ENCODE data around the gene C10orf67.
"Not testable (repeated sequence)": the region's sequence is repeated elsewhere in the genome, so short reads cannot be mapped to it uniquely, and the experiment has no call there.

C10orf67 gene

DNA sequence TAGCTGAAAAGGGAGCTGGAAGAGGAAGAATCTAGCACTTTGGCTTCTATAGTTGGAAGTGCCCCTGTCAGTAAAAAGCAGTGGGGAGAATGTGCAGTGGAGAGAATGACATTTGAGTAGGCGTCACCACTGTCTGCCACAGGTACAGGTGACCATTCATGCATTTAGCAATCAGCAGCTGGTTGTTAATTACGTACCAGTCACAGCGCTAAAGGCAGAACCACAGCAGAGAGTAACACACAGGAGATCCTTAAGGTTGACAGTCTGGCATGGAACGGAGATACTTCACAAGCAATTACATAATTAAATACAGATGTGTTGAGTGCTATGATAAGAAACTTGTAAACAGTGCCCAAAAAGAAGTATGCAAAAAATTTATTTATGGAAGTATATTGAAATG is 24.8 kb downstream of the C10orf67 start:
- no peak for DNase-seq

DNA sequence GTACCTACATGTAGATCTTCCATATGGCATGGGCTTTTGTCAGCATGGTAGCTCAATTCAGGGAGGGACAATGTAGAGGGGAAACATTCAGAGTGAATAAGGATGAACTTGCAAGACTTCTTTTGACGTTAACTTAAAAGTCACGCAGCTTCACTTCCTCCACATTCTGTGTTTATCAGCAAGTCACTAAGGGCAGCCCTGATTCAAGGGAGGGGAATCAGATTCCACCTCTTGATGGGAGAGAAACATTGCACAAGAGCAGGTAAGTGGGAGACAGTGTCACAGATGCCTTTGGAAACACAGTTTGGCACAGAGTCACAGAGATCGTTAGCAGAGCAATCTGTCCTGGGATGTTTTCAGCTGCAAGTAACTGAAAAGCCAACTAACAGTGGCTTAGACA is 26.2 kb downstream of the C10orf67 start:
- DNase-seq, result no peak

DNA sequence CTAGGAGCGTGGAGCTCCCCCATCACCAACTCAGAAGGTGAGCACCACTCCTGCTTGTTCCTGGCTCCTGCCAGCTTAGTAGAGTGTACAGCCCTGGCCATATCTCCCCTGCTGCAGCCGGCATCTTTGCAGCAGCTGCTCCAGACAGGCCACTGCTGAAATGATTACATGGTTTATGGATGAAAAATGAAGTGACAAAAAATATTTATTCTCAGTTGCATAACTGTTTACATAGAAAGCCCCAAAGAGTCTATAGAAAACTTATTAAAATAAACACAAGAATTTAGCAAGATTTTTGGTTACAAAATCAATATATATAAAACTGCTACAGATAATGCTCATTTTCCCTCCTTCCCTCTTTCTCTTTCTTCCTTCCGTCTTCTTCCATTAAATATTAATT is 27.2 kb downstream of the C10orf67 start:
- no peak for DNase-seq

DNA sequence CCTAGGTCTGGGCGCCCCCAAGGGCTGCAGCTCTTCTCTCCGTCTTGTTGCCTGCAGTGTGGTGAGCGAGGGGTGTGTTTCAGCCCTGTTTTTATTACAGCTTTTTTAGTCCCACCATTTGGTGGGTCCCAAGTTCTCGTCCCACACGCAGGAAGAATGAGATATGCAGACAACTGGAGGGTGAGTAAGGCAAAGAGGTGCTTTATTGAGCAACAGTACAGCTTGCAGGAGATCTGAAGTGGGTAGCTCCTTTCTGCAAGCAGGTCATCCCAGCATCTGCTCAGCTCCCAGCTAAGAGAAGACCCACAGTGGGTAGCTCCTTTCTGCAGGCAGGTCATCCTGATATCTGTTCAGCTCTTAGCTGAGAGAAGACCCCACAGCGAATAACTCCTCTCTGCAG is 28.2 kb downstream of the C10orf67 start:
- DNase-seq, result no peak

DNA sequence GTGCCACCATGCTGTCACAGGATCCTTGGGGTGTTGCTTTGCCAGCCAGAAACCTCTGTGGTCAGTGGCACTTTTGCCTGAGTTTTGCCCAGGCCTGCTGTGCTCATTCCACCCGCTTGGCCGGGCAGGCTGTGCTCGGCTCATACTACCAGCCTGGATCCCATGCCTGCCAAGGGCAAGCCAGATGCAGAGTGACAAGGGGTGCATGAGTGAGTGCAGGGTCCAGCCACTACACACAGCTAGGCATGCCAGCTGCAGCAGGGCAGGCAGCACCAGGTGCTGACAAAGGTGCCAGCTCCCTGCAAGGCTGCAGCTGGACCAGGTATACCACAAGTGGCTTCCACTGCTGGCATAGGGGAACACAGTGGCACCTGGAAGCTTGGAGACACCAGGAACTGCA is 28.6 kb downstream of the C10orf67 start:
- no peak for DNase-seq

DNA sequence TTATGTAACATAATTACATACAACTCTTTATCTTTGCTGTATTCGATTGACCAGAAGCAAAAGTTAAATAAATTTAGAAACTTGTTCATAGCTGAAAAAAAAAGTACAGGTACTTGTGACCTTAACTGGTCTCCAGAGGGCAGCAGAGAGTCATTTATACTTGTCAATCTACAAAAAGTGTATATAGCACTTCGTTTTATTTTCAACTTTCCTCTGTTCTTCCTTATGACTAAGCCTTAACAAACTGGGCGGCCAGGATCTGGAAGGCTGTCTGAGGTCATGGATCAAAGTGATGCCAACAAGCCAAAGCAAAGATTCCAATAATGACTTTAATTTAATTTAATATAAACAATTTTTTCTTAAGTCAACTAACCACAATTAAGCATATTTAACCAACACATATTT is 29.8 kb downstream of the C10orf67 start:
- DNase-seq, result peak; percentile 36

DNA sequence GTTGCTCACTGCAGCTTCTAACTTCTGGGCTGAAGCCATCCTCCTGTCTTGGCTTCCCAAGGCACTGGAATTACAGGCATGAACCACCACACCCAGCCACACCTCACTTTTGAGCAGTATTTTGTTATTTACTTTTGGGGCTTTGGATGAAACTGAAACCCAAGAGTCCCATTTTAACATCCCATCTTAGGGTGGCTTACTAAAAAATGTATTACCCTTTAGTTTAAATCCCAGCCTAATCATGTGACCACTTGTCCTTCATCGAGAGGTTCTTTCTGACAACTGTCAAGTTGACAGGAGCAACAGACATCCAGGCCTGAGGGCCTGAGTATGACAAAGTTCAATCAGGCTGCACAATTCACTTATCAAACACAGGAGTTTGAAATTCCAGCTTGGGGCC is 33.6 kb downstream of the C10orf67 start:
- no peak for DNase-seq

DNA sequence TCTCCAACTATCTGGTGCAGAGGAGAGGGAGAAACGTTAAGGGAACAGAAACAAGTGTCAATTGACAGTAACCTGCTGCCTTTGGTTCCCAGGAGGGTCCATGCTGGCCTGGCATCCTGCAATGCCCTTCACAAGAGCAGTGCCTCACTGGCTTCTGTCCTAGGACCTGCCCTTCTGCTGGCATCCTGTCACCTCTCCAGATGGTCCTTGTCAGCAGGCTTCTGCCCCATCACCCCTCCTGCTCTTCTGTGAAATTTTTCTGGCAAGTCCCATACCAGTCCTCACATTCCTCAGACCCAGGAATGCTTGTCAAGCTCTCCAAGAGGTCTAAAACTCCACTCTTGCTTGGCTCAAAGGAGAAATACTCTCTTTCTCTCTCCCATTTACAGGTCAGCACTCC is 34.2 kb downstream of the C10orf67 start:
- DNase-seq, result no peak

DNA sequence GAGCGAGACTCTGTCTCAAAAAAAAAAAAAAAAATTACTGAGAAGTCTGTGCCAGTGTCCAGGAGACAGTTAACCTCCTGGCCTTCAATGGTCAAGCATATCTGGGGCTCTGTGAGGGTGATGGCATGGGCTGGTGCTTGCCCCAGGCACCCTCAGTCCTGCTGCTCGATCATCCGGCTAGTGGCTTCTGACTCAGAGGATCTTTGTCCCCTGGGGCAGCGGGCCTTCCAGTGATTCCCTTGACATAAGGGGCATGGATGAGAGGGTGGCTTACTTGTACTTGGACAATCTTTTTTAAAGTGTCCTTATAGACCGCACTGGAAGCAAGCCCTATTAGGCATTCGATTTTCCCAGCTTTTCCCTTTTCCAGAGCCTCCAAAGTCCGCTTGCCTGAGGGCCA is 44.6 kb downstream of the C10orf67 start:
- not testable (repeated sequence) for DNase-seq

DNA sequence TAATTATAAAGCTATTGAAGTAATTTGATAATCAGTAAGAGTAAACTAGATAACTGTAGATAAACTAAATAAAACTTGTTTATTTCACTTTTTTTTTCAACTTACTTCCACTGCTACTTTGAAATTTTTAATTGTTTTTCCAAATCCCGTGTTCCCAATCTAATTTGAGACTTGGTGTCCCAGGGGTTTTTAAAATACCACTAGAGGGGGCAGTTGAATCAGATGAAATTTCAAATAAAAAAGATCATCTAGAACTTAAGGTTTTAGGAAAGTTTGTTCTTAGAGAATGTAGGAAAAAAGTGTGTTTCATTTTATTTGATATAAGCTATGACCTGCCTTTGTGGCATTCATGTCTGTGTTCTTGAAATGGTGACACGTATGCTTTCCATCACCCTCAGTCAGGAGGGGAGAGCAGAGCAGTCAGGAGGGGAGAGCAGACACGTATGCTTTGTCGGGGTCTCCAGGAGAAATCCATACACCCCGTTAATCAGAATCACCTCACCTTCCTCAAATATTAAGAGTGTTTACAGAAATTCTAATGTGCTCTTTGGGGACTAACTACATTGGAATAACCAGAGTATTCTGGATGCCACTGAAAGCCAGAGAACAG is 49.9 kb downstream of the C10orf67 start:
- peak; percentile 1 for DNase-seq

DNA sequence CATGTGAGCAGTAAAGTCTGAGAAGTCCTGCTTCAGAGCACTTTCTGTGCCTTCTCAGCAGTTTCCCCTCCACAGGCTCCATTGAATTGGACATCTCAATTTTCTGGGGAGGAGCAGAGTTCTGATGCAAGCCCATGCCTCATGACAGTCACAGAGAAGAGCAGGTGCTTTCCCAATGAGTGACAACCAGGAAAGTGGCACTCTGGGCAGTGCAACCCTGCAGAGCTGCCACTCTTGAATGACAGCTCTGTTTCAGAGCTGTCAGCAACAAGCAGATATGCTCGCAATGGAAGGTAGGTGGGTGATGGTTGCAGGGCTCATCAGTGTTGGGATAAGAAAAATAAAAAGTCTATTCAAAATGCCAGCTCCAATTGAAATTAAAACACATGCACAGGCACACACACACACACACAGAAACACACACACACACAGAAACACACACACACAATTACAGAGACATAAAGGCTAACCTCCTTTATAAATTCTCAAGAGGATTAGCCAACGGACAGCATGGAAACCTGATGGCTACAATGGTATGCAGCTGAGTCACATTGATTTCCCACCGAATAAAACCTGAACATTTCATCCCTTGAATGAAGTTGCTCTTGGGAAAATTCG is 50.5 kb downstream of the C10orf67 start:
- DNase-seq, result no peak

DNA sequence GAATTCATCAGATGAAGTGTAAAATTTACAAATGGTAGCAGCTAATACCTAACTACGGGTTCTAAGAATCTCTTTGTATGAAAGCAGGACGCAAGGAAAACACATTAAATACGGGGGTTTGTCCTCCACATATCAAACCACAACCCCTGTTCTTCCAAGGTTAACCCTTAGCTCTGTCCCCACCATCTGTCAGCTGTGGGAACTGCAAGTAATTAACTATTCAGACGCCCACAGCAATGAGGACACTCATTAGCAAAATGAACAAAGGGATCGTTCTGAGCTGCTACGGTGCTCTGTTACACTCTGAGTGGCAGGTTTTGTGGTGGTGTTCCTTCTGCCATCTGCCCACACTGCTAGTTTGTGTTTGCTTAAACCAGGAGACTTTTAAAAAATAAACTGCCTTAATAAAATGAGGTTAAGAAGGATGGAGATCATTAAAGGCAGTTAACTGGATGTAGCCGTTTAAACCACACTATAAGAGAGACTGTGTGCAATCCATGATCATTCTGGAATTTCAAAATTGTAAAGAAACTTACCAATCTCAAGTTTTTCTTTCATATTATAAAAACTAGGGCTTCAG is 51.4 kb downstream of the C10orf67 start:
- DNase-seq, result peak; percentile 27

DNA sequence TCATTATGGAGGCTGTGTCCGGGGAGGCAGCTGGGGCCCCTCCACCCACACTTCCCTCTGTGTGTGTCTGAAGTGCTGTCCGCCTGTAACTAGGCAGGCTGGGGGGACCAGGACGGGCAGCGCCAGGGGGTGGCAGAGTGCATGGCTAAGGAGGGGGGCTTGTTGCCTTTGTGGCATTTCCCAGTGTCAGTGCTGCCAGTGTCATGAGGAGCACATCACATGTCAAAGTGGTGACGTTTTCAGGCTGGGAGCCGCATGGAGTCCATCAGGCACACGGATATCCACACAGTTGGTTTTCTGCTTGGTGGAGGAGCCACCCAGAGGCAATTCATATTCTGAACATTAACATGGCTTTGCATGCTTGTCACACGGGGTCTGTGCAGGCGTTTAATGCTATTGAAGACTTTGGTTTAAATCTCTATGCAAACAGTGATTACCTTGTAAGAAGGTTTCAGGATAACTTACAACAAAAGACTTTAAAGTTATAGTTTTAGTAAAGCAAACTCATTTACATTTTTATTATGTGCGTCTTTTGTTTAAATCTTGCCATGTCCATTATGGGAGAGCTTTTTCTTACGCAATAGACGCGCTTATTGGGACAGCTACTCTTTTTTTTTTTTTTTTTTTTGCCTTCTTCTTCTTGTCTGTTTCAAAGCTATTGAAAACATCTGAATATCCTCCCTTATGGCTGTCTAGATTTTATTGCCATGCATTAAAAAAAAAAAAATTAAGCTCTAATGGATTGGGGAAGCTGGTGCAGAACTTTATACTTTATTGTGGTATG is 52.9 kb downstream of the C10orf67 start:
- DNase-seq, result no peak

DNA sequence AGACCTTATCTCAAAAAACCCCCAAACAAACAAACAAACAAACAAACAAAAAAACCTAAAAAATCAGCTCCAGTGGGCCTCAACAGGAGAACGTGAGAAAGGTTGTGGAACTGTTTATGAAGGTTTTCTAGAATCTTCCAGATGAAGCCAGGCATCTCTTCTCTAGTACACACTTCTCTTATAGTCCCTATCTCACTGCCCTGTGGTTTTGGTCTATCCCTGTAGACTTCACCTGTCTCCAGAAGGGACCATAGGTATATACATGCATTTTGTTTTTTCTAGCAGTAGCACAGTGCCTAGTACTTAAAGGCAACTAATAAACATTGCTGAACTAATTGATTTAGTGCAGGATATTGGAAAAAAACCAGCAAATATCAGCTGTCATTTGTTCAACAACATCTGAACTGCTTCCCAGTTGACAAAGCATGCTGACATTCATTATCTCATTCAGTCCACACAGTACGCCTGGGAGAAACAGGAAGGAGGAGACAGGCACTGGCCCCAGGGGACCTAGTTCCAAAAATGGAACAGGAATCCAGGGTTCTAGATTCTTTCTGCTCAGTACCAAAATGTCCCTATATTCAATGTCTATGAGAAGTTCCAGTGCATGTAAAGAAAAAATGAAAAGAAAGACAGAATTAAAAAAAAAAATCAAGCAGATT is 59.8 kb downstream of the C10orf67 start:
- DNase-seq, result no peak

DNA sequence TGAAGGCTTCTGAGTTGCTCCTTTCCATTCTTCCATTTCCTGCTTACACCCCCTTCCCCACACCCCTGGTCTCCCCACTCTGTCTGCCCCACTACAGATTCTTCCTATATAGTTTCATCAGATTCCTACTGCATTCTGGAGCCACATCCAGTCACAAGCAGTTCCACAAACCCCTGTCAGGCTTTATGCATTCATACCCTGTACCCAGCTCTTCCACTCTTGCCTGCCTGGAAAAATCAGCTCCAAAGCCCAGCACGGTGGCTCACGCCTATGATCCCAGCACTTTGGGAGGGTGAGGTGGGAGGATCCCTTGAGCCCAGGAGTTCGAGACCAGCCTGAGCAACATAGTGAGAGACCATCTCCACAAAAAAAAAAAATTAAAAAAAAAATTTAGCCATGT is 60.4 kb downstream of the C10orf67 start:
- DNase-seq, result no peak

DNA sequence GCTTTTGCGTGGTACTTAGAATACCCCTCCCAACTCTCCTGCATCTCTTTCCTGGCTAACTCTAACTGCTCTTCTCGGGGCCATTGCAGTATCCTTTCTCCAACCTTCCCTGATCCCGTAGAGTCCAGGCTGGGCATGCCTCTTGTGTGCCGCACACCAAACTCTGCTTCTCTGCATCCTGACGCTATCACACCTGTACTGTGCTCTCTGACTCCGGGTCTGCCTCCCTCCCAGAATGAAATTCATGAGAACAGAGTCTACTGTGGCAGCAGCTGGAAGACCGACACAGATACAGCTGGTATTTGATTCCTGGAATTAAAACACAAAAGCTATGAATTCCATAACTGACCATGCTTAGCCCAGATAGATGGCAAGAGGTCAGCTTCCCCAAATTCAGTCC is 60.9 kb downstream of the C10orf67 start:
- no peak for DNase-seq

DNA sequence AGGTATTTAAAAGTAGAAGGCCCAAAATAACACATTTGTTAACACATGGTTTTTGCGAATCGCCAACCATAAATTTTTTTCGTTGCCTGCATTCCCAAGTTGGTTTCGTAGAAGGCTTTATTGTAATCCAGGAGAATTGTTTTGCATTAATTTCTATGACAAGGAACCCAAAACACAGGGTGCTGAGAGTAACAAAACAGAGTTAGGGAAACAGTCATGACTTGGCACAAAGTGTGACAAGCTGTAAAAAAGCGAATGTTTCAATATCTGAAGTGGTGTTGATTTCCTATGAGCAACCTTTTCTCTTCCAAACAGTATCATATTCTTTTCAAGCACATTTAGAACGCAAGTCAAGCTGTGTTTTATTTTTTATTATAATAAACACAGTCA is 63.6 kb downstream of the C10orf67 start:
- DNase-seq, result no peak

DNA sequence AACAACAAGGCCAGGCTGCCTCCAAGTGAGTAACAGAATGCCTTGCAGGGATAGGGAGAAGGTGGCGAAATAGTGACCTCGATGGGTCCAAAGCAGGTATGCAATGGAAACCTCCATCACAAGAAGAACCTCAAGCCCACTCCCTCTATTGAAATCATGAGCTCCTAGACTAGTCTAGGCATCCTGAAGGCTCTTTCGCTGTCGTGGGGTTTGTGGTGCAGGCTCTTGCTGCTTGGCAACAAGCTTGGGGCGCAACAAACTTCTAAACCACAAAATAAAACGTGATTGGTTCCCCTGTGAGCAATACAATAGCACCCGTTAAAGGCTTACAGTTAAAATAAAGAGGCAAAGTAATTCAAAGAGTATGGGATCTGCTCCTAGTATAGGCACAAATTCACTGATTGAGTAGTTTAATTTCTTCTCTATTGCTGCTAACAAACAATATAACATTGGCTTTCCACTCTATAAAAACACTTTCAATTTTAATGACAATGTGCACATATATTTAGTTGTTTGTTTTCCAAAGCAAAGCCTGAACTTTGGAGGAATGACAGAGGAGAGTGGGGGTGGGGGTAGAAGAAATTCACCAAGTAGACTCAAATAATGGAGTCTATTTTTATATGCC is 64.1 kb downstream of the C10orf67 start:
- DNase-seq, result no peak

DNA sequence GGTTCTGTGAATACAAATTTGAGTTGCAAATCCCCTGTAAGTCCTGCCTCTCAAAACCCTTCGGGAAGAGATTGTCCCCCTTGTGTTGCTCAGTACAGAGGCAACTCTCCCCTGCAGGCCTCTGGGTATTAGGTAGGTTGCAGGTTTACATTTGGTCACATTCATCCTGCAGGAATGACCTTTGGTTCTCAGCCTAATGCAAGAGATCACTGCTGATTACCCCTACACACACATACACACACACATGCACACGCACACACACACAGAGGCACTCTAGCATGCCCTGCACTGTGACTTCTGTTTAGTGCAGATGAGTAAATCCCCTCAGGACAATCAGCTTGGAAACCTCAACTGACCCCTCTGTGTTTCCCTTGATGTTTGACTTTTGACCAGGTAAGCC is 69.2 kb downstream of the C10orf67 start:
- no peak for DNase-seq

DNA sequence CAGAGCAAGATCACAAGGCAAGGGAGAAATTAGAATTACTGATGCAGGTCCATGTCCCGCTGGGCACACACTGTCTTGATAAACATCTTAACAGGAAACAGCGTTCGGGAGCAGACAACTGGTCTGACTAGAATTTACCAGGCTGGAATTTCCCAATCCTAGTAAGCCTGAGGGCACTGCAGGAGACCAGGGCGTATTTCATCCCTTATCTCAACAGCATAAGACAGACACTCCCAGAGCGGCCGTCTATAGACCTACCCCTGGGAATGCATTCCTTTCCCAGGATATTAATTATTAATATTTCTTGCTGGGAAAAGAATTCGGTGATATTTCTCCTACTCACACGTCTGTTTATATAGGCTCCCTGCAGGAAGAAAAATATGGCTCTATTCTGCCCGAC is 70.4 kb downstream of the C10orf67 start:
- not testable (repeated sequence) for DNase-seq

DNA sequence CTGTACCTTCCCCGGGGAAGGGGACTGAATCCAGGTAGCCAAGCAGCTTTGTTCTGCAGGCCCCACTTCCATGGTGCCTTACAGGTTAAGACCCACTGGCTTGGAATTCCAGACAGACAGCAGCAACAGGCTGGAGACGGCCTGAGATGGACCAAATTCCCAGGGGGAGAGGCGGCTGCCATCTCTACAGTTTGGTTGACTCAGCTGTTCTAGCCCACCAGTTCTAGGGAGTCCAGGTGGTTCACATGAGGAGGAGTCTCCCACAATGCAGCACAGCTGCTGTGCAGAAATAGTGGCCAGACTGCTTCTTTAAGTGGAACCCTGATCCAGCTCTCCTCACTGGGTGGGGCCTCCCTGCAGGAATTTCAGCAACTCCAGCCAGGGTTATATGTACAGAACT is 74.1 kb downstream of the C10orf67 start:
- DNase-seq, result no peak

DNA sequence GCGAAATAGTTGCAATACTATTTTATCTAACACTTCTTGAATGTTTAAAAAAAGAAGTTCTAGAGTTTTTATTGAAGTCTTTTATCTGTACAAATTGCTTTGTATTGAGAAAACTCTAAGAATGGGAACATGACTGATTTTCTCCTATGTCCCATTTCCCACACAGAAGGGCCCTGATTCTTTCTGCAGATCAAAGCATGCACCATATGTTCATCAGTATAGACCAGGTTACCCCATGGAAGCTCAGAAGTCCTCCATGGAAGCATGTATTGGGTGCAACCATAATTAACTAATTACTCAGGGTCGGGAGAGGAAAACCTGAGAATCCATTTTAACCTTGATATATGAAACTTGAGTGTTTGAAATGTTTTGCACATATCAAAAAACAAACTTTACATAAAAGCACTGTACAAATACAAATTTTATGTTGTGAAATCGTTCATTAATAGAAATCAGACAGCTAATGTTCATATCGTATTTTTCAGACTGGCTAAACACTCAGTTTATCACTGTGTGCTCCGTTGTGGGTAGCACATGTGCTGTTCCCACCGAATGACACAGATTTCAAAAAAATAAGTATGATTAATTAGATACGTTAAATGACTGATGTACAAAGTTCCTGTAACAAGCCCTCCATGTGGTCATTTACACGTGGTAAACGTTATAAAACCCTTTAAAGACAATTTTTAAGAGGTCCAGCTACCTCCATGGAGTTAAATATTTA is 81.0 kb downstream of the C10orf67 start:
- DNase-seq, result no peak
